Esophagus (tissue), 2 donors: ENCODE results near the gene ACY1. TPM values are rescaled to one million over a fixed set of nuclear protein-coding genes. Genes with fewer than 3 reads are reported as not detected.
A peak's percentile ranks its signal among the peaks of the same experiment; 100 is the strongest.
"Not testable (repeated sequence)": the region's sequence is repeated elsewhere in the genome, so short reads cannot be mapped to it uniquely, and the experiment has no call there.

Experiments used
- H3K27ac ChIP-seq, 2 donors: one replicate each; pipeline ENCODE4 v1.5.1; 2013; ENCODE audit warnings: low read depth in 2 of 2, mild to moderate bottlenecking in 2 of 2, inconsistent platforms in 1 of 2, low read length in 1 of 2, moderate library complexity in 1 of 2
- H3K27me3 ChIP-seq, 2 donors: one replicate each; pipeline ENCODE4 v1.6.1; 2013; ENCODE audit warnings: low read length in 2 of 2, control low read depth in 1 of 2, mild to moderate bottlenecking in 1 of 2; ENCODE audit not compliant: insufficient read depth in 2 of 2, control insufficient read depth in 1 of 2
- H3K36me3 ChIP-seq, 2 donors: one replicate each; pipeline ENCODE4 v1.6.1; 2013; ENCODE audit warnings: low read length in 1 of 2; ENCODE audit not compliant: control insufficient read depth in 2 of 2, insufficient read depth in 2 of 2
- H3K4me1 ChIP-seq, 2 donors: one replicate each; pipeline ENCODE4 v1.6.1; 2013; ENCODE audit warnings: low read length in 1 of 2; ENCODE audit not compliant: control insufficient read depth in 2 of 2, insufficient read depth in 2 of 2
- H3K4me3 ChIP-seq, 2 donors: one replicate each; pipeline ENCODE4 v1.5.1; 2013; ENCODE audit warnings: low read length in 2 of 2, mild to moderate bottlenecking in 2 of 2, low read depth in 1 of 2, moderate library complexity in 1 of 2
- H3K9me3 ChIP-seq, 2 donors: one replicate each; pipeline ENCODE4 v1.6.1; 2013; ENCODE audit warnings: mild to moderate bottlenecking in 2 of 2, low read depth in 1 of 2, low read length in 1 of 2, moderate library complexity in 1 of 2; ENCODE audit not compliant: control insufficient read depth in 2 of 2, insufficient read depth in 1 of 2
- WGBS, 2 donors: extraction: QIAGEN DNeasy Blood & Tissue Kit; methylation state at CpG; one replicate each; pipeline ENCODE4 v1.1.7; 2013; 5-methylcytosine and 5-hydroxymethylcytosine counted together
- polyA plus RNA-seq, 2 donors: library from polyadenylated mRNA; stranded (reverse); fragments of 200-250 nt; gene quantifications; one replicate each; pipeline ENCODE4 v1.2.3, GENCODE V29; 2013
- donor health status: healthy with polysubstance abuse.
- donor health status: Bipolar disorder and iron deficiency.

The ACY1 gene
- polyA plus RNA-seq, 2 donors = 22.4 to 23.2 TPM

GRCh38 chr3:51992017-51992682 lies 8.8 kb downstream of the ACY1 start:
- WGBS, 2 donors = 80 to 83% methylated on average over 3 of the region's 3 CpGs
- no peak overlapping the region for H3K4me3 ChIP-seq
- peak overlapping the region in 1 of 2 donors; percentile 7 for H3K27ac ChIP-seq
- no peaks in the 10 kb centered on the region for H3K9me3 ChIP-seq
- peaks cover 10 to 24% of the 10 kb centered on the region in 2 donors for H3K36me3 ChIP-seq
- peaks cover 0 to 5% of the 10 kb centered on the region in 2 donors for H3K4me1 ChIP-seq
- H3K27me3 ChIP-seq = no peaks in the 10 kb centered on the region

GRCh38 chr3:51993657-51994056 lies 10.3 kb downstream of the ACY1 start:
- not testable (repeated sequence) for H3K4me3 ChIP-seq, H3K27me3 ChIP-seq, H3K27ac ChIP-seq, H3K9me3 ChIP-seq, H3K4me1 ChIP-seq
- H3K36me3 ChIP-seq = peaks cover 10 to 24% of the 10 kb centered on the region in 2 donors
- 76 to 79% methylated on average over 9 to 10 of the region's 13 CpGs for WGBS, 2 donors

DNA sequence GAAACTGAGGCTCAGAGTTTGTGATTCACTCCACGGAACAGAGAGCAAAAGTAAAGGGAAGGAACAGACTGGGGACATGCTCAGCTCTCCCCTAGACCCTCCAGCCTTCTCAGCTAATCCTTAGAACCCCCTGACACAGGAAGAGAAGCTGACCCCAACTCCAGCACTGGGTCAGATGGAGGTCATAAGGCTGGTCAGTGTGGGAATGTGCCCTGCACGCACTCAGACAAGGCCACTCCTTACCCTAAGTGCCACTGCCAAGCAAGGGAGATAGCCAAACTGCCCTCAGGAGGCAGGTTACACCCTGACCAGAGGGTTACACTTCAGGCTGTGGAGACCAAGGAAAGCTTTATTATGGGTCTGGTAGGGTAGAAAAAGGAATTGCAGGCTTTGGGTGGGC lies 11.2 kb downstream of the ACY1 start:
- Histone ChIP-seq H3K4me1 (peaks cover 0 to 5% of the 10 kb centered on the region in 2 donors), H3K36me3 (peaks cover 10 to 24% of the 10 kb centered on the region in 2 donors), H3K4me3 (peak overlapping the region; percentile 73 to 76), H3K27me3 (no peaks in the 10 kb centered on the region), H3K9me3 (no peaks in the 10 kb centered on the region), H3K27ac (peak overlapping the region in 1 of 2 donors; percentile 59)
- WGBS, 2 donors = 60 to 73% methylated on average over 2 of the region's 2 CpGs

DNA sequence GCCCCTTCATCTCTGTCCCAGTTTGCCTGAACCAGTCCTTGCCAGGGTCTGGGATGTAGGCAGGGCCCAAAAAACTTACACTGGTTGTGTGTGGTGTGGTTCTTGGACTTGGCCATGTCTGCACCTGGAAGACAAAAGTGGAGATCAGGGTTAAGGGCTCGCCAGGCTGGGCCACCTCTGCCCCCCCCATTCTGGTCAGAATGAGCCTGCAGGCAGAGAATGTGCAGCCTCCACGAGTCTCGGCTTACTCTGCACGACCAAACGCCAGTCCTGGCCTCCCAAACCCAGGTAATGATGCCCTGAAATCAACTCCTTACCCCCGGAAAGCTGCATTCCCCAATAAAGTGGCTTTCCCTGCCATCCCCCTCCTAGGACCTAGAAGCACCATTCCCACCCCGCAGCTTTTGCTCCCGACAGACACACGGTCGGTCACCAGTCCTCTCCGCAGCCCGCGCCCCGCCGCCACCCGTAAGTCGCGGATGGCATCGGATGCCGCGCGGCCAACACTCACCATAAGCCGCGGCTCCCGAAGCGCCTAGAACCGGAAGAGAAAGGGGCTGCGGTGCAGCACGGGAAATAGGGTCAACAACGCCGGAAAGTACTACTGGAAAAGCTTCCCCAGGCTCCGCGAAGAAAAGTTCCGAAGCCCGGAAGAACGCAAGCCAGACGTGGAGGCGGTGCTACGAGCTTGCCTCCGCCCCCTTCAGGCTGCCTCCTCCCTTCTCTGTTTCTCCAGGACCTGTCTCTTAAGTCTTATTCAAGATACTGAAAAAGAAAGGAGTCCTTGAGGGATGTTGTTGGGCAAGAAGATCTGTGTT lies 12.2 kb downstream of the ACY1 start, which contains the start of gene RPL29:
TSS of gene RPL29 (minus strand) at position 550 of the 818 bp plus-strand sequence. CDS start at position 116, 434 bp downstream.
- Histone ChIP-seq H3K27ac (peak within 1 kb of the TSS; percentile 65 to 89), H3K27me3 (no peaks in the 10 kb centered on the region), H3K36me3 (peaks cover 10 to 24% of the 10 kb centered on the region in 2 donors), H3K9me3 (no peaks in the 10 kb centered on the region), H3K4me3 (peak within 1 kb of the TSS; percentile 73 to 76), H3K4me1 (peaks cover 0 to 5% of the 10 kb centered on the region in 2 donors)
- WGBS, 2 donors = 0% methylated on average over 40 of the region's 40 CpGs

GRCh38 chr3:51997172-51997571 lies 13.8 kb downstream of the ACY1 start:
- Histone ChIP-seq H3K4me1 (peaks cover 0 to 10% of the 10 kb centered on the region in 2 donors), H3K36me3 (peaks cover 10 to 20% of the 10 kb centered on the region in 2 donors), H3K27me3 (no peaks in the 10 kb centered on the region), H3K9me3 (no peaks in the 10 kb centered on the region), H3K4me3 (no peak overlapping the region), H3K27ac (no peak overlapping the region)
- WGBS, 2 donors = 59 to 62% methylated on average over 2 of the region's 2 CpGs

- H3K4me3 ChIP-seq = no peak overlapping the region
- peaks cover 10 to 14% of the 10 kb centered on the region in 2 donors for H3K36me3 ChIP-seq
- peak overlapping the region in 1 of 2 donors; percentile 32 for H3K27ac ChIP-seq
- H3K4me1 ChIP-seq = peaks cover 0 to 10% of the 10 kb centered on the region in 2 donors
- H3K27me3 ChIP-seq = no peaks in the 10 kb centered on the region
- H3K9me3 ChIP-seq = no peaks in the 10 kb centered on the region
- 46 to 48% methylated on average over 7 of the region's 7 CpGs for WGBS, 2 donors
Measured at GRCh38 chr3:51997935-51998596, 14.7 kb downstream of the ACY1 start.

DNA sequence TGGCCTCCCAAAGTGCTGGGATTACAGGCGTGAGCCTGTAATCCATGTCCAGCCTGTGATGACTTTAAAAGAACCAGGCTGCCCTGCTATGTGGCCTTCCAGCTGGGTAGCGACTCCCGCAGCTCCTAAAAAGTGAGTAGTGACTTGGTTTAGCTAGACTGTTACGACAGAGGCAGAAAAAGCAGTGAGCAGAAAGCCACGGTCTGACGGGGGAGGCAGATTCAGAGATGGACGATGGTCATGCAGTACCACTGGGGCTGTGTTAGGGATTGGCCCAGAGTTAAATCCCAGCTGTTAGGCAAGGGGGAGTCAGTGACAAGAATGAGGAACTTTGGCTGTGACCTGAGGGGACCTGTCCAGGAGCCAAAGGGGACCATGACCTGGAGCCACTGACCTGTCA lies 15.4 kb downstream of the ACY1 start:
- Histone ChIP-seq H3K4me1 (peaks cover 0 to 10% of the 10 kb centered on the region in 2 donors), H3K27me3 (no peaks in the 10 kb centered on the region), H3K9me3 (no peaks in the 10 kb centered on the region), H3K4me3 (no peak overlapping the region), H3K36me3 (peaks cover 9 to 10% of the 10 kb centered on the region in 2 donors), H3K27ac (no peak overlapping the region)
- 74 to 78% methylated on average over 7 of the region's 7 CpGs for WGBS, 2 donors

DNA sequence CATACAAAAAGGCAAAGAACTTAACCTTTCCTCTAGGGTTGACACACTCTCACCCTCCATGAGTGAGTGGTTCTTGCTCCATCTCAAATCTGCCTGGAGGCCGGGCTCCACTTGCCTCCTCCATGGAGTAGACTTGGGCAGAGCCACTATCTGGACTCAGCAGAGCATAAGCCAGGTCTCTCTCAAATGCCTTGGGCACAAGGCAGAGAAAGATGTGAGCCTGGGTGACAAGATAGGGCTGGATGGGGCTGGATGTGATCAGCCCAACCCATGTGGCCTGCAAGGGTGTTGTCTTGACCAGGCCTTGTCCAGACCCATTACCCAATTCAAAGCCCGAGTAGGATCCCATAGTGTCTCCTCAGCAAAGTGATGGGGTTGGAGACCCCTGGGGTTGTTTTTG lies 16.5 kb downstream of the ACY1 start:
- H3K27ac ChIP-seq = no peak overlapping the region
- 88 to 90% methylated on average over 2 of the region's 2 CpGs for WGBS, 2 donors
- H3K27me3 ChIP-seq = no peaks in the 10 kb centered on the region

DNA sequence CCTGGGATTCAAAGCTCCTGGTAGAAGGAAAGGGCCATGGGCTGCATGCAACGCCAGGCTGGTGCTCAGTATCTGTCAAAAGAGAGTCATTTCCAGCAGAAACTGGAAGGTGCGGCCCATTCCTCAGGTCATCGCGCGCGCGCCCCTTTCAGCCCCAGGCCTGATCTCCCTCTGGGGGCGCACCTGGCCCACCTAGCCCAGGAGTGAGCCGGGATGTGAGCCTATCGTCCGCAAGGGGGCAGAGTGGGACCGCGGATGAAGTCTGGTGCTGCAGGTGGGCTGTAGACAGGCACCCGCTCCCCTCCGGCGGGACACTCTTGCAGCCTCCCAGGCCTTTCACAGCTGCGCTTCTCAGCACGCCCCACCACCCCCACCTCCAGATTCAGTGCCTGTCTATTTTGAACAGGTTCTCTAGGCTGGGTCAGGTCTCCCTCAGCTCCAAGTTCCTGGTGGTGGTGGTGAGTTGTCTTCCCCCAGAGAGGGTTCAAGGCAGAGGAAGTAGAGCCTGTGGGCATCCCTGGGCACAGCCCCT lies 18.2 kb downstream of the ACY1 start:
- 0 to 2% methylated on average over 18 of the region's 18 CpGs for WGBS, 2 donors
- H3K4me3 ChIP-seq = no peak overlapping the region
- peaks cover 3 to 25% of the 10 kb centered on the region in 2 donors for H3K4me1 ChIP-seq
- no peak overlapping the region for H3K27ac ChIP-seq
- no peaks in the 10 kb centered on the region for H3K27me3 ChIP-seq
- no peaks in the 10 kb centered on the region for H3K36me3 ChIP-seq
- no peaks in the 10 kb centered on the region for H3K9me3 ChIP-seq

More for the DNA sequence above, 16.5 kb downstream of the ACY1 start:
- no peaks in the 10 kb centered on the region for H3K9me3 ChIP-seq
- peaks cover 0 to under 1% of the 10 kb centered on the region in 2 donors for H3K36me3 ChIP-seq
- H3K4me3 ChIP-seq = no peak overlapping the region
- H3K4me1 ChIP-seq = peaks cover 0 to 12% of the 10 kb centered on the region in 2 donors
